NCI-H1417 treated with DMSO at 0.1 percent for 48 hours (cell line): Measurements from ENCODE around the gene NECTIN2.
"Not testable (repeated sequence)": the region's sequence is repeated elsewhere in the genome, so short reads cannot be mapped to it uniquely, and the experiment has no call there.

Experiments used
- DNase-seq: peaks from one replicate; lab custom pipeline; 2025; lab: John Stamatoyannopoulos, UW

The NECTIN2 gene

GRCh38 chr19:44884566-44884965, 38.5 kb downstream of the NECTIN2 start:
- DNase-seq, result no peak

GRCh38 chr19:44886141-44886540, 40.0 kb downstream of the NECTIN2 start:
- DNase-seq, result no peak

GRCh38 chr19:44887648-44888047, 41.6 kb downstream of the NECTIN2 start:
- no peak for DNase-seq

GRCh38 chr19:44888335-44888734, 42.2 kb downstream of the NECTIN2 start:
- not testable (repeated sequence) for DNase-seq

- no peak for DNase-seq
Measured at GRCh38 chr19:44889830-44890365, 43.8 kb downstream of the NECTIN2 start.

GRCh38 chr19:44890366-44891015, 44.4 kb downstream of the NECTIN2 start:
- peak; percentile 100 for DNase-seq

- DNase-seq, result peak; percentile 100
Measured at GRCh38 chr19:44891016-44891882, 45.2 kb downstream of the NECTIN2 start, which contains the start of gene TOMM40. TOMM40 (plus strand) TSS chr19:44891254; CDS start chr19:44891416, 162 bp downstream.

GRCh38 chr19:44892932-44893331, 46.8 kb downstream of the NECTIN2 start:
- DNase-seq, result no peak

GRCh38 chr19:44893332-44894051, 47.4 kb downstream of the NECTIN2 start:
- DNase-seq, result no peak

GRCh38 chr19:44894052-44894400, 47.9 kb downstream of the NECTIN2 start:
- no peak for DNase-seq

- no peak for DNase-seq
Measured at GRCh38 chr19:44894946-44895345, 48.8 kb downstream of the NECTIN2 start.

- DNase-seq, result no peak
Measured at GRCh38 chr19:44897835-44898234, 51.7 kb downstream of the NECTIN2 start.

GRCh38 chr19:44900328-44901244, 54.5 kb downstream of the NECTIN2 start:
- DNase-seq, result no peak

GRCh38 chr19:44903216-44903601, 57.1 kb downstream of the NECTIN2 start:
- no peak for DNase-seq

GRCh38 chr19:44903602-44904425, 57.7 kb downstream of the NECTIN2 start:
- no peak for DNase-seq

GRCh38 chr19:44904426-44904994, 58.4 kb downstream of the NECTIN2 start:
- DNase-seq, result no peak

- no peak for DNase-seq
Measured at GRCh38 chr19:44905437-44906160, 59.5 kb downstream of the NECTIN2 start, which contains the start of gene APOE. APOE (plus strand) TSS chr19:44905796; CDS start chr19:44906625, 829 bp downstream.

- no peak for DNase-seq
Measured at GRCh38 chr19:44907613-44908012, 61.5 kb downstream of the NECTIN2 start.
